SU-DHL-6 (cell line): ENCODE measurements around the gene STX8.

Experiments
- EZH2phosphoT487 ChIP-seq: fragments of 200-600 bp; sonication (generic), shearing (Covaris generic); conservative IDR thresholded peaks from 2 replicates; pipeline ENCODE4 v1.6.1; 2018; ENCODE audit warnings: mild to moderate bottlenecking, antibody characterized with exemption, low read length, moderate library complexity, mixed read lengths
- TF ChIP-seq, protein P1 (sequence below): fragments of 200-600 bp; sonication (generic); IDR thresholded peaks from one replicate; pipeline ENCODE4 v1.5.1; 2017; ENCODE audit warnings: antibody characterized with exemption, mild to moderate bottlenecking, low read length, moderate library complexity; ENCODE audit not compliant: insufficient read depth, poor library complexity, severe bottlenecking

DNA sequence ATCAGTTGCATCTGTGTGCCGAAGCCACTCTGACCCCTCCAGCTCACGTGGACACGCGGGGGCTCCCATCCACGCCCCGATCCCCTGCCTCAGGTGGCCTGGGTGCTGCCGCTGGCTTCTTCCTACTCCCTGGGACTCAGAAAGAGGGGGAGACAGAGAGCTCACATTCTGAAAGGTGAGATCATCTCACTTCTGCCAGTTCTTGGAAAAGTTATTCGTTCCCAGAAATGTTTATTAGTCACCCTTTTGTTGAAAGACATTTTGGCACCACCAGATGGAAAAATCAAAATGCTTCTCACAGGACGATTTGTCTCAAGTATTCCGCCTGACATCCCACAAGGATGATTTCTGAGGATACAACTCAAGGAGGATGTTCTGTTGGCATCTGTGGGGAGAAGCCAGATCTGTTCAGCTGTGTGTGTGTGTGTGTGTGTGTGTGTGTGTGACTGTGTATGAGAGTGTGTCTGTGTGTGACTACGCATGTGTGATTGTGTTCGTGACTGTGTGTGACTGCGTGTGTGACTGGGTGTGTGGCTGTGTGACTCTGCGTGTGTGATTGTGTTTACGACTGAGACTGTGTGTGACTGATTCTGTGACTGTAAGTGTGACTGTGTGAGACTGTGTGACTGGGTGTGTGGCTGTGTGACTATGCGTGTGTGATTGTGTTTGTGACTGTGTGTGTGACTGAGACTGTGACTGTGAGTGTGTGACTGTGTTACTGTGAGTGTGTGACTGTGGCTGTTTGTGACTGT lies 347.0 kb downstream of the STX8 start:
- TF ChIP-seq, protein P1, sequence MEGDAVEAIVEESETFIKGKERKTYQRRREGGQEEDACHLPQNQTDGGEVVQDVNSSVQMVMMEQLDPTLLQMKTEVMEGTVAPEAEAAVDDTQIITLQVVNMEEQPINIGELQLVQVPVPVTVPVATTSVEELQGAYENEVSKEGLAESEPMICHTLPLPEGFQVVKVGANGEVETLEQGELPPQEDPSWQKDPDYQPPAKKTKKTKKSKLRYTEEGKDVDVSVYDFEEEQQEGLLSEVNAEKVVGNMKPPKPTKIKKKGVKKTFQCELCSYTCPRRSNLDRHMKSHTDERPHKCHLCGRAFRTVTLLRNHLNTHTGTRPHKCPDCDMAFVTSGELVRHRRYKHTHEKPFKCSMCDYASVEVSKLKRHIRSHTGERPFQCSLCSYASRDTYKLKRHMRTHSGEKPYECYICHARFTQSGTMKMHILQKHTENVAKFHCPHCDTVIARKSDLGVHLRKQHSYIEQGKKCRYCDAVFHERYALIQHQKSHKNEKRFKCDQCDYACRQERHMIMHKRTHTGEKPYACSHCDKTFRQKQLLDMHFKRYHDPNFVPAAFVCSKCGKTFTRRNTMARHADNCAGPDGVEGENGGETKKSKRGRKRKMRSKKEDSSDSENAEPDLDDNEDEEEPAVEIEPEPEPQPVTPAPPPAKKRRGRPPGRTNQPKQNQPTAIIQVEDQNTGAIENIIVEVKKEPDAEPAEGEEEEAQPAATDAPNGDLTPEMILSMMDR, result no peak
- no peak for TF ChIP-seq EZH2phosphoT487
